Endodermal cell (in vitro differentiated cells): Measurements from ENCODE around the gene SYNGR1. TPM values are rescaled to one million over a fixed set of nuclear protein-coding genes. Genes with fewer than 3 reads are reported as not detected.

Experiments
- DNase-seq: peaks from one replicate; pipeline ENCODE4 v3.0.0-alpha.2; 2017
- H3K27ac ChIP-seq: 2 replicates; pipeline ENCODE4 v1.5.1; 2013; ENCODE audit warnings: mild to moderate bottlenecking, low read depth, low read length, moderate library complexity
- H3K27me3 ChIP-seq: 2 replicates; pipeline ENCODE4 v1.6.1; 2013; ENCODE audit warnings: mild to moderate bottlenecking, low read length, moderate library complexity; ENCODE audit not compliant: insufficient read depth, control insufficient read depth, poor library complexity, severe bottlenecking
- H3K36me3 ChIP-seq: 2 replicates; pipeline ENCODE4 v1.7.0; 2013; ENCODE audit warnings: mild to moderate bottlenecking, low read length, moderate library complexity; ENCODE audit not compliant: control insufficient read depth, insufficient read depth
- H3K4me1 ChIP-seq: one replicate; pipeline ENCODE4 v1.7.0; 2013; ENCODE audit warnings: low read length; ENCODE audit not compliant: control insufficient read depth, insufficient read depth
- H3K4me3 ChIP-seq: 2 replicates; pipeline ENCODE4 v1.5.1; 2013; ENCODE audit warnings: mild to moderate bottlenecking, low read length, moderate library complexity
- H3K9ac ChIP-seq: 2 replicates; pipeline ENCODE4 v1.6.1; 2013; ENCODE audit warnings: mild to moderate bottlenecking, low read length, moderate library complexity; ENCODE audit not compliant: poor library complexity, severe bottlenecking; ENCODE audit errors: extremely low read depth
- H3K9me3 ChIP-seq: 2 replicates; pipeline ENCODE4 v1.6.1; 2013; ENCODE audit warnings: mild to moderate bottlenecking, low read length, moderate library complexity; ENCODE audit not compliant: control insufficient read depth
- H3K27ac Mint-ChIP-seq: 2 replicates; pipeline ENCODE4 v1.8.0; 2020; ENCODE audit warnings: mixed read lengths
- H3K27me3 Mint-ChIP-seq: 2 replicates; pipeline ENCODE4 v1.8.0; 2021; ENCODE audit warnings: mild to moderate bottlenecking, mixed read lengths; ENCODE audit not compliant: insufficient read depth
- H3K36me3 Mint-ChIP-seq: 2 replicates; pipeline ENCODE4 v1.8.0; 2020; ENCODE audit warnings: low read depth, mixed read lengths
- H3K4me1 Mint-ChIP-seq: 2 replicates; pipeline ENCODE4 v1.8.0; 2020; ENCODE audit warnings: mixed read lengths
- H3K4me3 Mint-ChIP-seq: 2 replicates; pipeline ENCODE4 v1.8.0; 2020; ENCODE audit warnings: mild to moderate bottlenecking, moderate library complexity, mixed read lengths
- H3K9me3 Mint-ChIP-seq: 2 replicates; pipeline ENCODE4 v1.8.0; 2020; ENCODE audit warnings: mild to moderate bottlenecking, mixed read lengths
- CTCF ChIP-seq: fragments of 200-600 bp; sonication (generic); conservative IDR thresholded peaks from 2 replicates; pipeline ENCODE4 v1.5.0; 2021; ENCODE audit warnings: antibody characterized with exemption, mild to moderate bottlenecking
- WGBS, 2 experiments: methylation state at CpG; one replicate each; pipeline versions ENCODE4 v1.1.5 to v1.1.7; 2013; ENCODE audit warnings: missing lambda C conversion rate in 2 of 2, mixed read lengths in 1 of 2; ENCODE audit not compliant: insufficient coverage in 1 of 2, insufficient read length in 1 of 2; 5-methylcytosine and 5-hydroxymethylcytosine counted together
- total RNA-seq, 2 donors: library from RNA; stranded (reverse); fragmentation: NEBNext Ultra II Directional in 1 of 2; extraction: Animal tissue kit (Norgen Biotek cat#: 25700) in 1 of 2; gene quantifications; 2 replicates in 1 of 2; 3 replicates in 1 of 2; pipeline ENCODE4 v1.2.1, GENCODE V29; 2021

SYNGR1 gene
- total RNA-seq, 2 donors from 2014 or later, result 19.0 to 36.3 TPM

- Histone ChIP-seq H3K4me3 (no peak overlapping the region), H3K9ac (no peak overlapping the region), H3K27ac (peak overlapping the region; percentile 56), H3K9me3 (no peaks in the 10 kb centered on the region), H3K4me1 (peaks cover 28% of the 10 kb centered on the region), H3K36me3 (no peaks in the 10 kb centered on the region), H3K27me3 (no peaks in the 10 kb centered on the region)
- H3K4me3 Mint-ChIP-seq, result no peak overlapping the region
- no peak for DNase-seq
- H3K9me3 Mint-ChIP-seq, result no peaks in the 10 kb centered on the region
- no peak for TF ChIP-seq CTCF
- peaks cover 1% of the 10 kb centered on the region for H3K27me3 Mint-ChIP-seq
- H3K27ac Mint-ChIP-seq, result peak overlapping the region; percentile 16
- WGBS, 2 experiments, result 81 to 87% methylated on average over 14 to 19 of the region's 19 CpGs
- peaks cover 7% of the 10 kb centered on the region for H3K36me3 Mint-ChIP-seq
- H3K4me1 Mint-ChIP-seq, result peaks cover 41% of the 10 kb centered on the region
Observed at GRCh38 chr22:39363751-39364515, 14.1 kb downstream of the SYNGR1 start.

GRCh38 chr22:39364714-39365491 lies 15.1 kb downstream of the SYNGR1 start:
- WGBS, 2 experiments, result 87 to 93% methylated on average over 11 of the region's 11 CpGs
- no peaks in the 10 kb centered on the region for H3K27me3 Mint-ChIP-seq
- DNase-seq, result no peak
- no peak overlapping the region for H3K27ac Mint-ChIP-seq
- peaks cover 38% of the 10 kb centered on the region for H3K4me1 Mint-ChIP-seq
- TF ChIP-seq CTCF, result no peak
- Histone ChIP-seq H3K9ac (no peak overlapping the region), H3K36me3 (no peaks in the 10 kb centered on the region), H3K27ac (no peak overlapping the region), H3K27me3 (no peaks in the 10 kb centered on the region), H3K4me3 (no peak overlapping the region), H3K9me3 (no peaks in the 10 kb centered on the region), H3K4me1 (peaks cover 28% of the 10 kb centered on the region)
- no peak overlapping the region for H3K4me3 Mint-ChIP-seq
- H3K9me3 Mint-ChIP-seq, result no peaks in the 10 kb centered on the region
- peaks cover 3% of the 10 kb centered on the region for H3K36me3 Mint-ChIP-seq

GRCh38 chr22:39365492-39365780 lies 15.6 kb downstream of the SYNGR1 start:
- H3K27me3 Mint-ChIP-seq, result no peaks in the 10 kb centered on the region
- no peak overlapping the region for H3K4me3 Mint-ChIP-seq
- Histone ChIP-seq H3K27ac (no peak overlapping the region), H3K27me3 (no peaks in the 10 kb centered on the region), H3K4me3 (no peak overlapping the region), H3K36me3 (no peaks in the 10 kb centered on the region), H3K9me3 (no peaks in the 10 kb centered on the region), H3K4me1 (peaks cover 28% of the 10 kb centered on the region), H3K9ac (no peak overlapping the region)
- WGBS, 2 experiments, result 91 to 100% methylated on average over 3 of the region's 3 CpGs
- peaks cover 32% of the 10 kb centered on the region for H3K4me1 Mint-ChIP-seq
- DNase-seq, result no peak
- no peaks in the 10 kb centered on the region for H3K36me3 Mint-ChIP-seq
- TF ChIP-seq CTCF, result no peak
- no peak overlapping the region for H3K27ac Mint-ChIP-seq
- H3K9me3 Mint-ChIP-seq, result no peaks in the 10 kb centered on the region
